GM19240 (cell line): ENCODE measurements around the gene MEGF10.
"Not testable (repeated sequence)": the region's sequence is repeated elsewhere in the genome, so short reads cannot be mapped to it uniquely, and the experiment has no call there.

Experiments used
- DNase-seq: peaks from one replicate; pipeline ENCODE4 v3.0.0; 2011; ENCODE audit warnings: low spot score; ENCODE audit not compliant: insufficient read length

The MEGF10 gene

GRCh38 chr5:127297348-127298035, 6.9 kb downstream of the MEGF10 start:
- no peak for DNase-seq

- DNase-seq, result no peak
Measured at GRCh38 chr5:127298036-127298429, 7.4 kb downstream of the MEGF10 start.

- no peak for DNase-seq
Measured at GRCh38 chr5:127298656-127299055, 8.1 kb downstream of the MEGF10 start.

GRCh38 chr5:127299678-127300077, 9.1 kb downstream of the MEGF10 start:
- DNase-seq, result no peak

GRCh38 chr5:127302509-127302908, 11.9 kb downstream of the MEGF10 start:
- DNase-seq, result no peak

GRCh38 chr5:127303404-127303803, 12.8 kb downstream of the MEGF10 start:
- DNase-seq, result no peak

- DNase-seq, result no peak
Measured at GRCh38 chr5:127305493-127305892, 14.9 kb downstream of the MEGF10 start.

GRCh38 chr5:127306036-127306435, 15.4 kb downstream of the MEGF10 start:
- DNase-seq, result no peak

GRCh38 chr5:127306647-127307046, 16.1 kb downstream of the MEGF10 start:
- no peak for DNase-seq

GRCh38 chr5:127307868-127308267, 17.3 kb downstream of the MEGF10 start:
- no peak for DNase-seq

- not testable (repeated sequence) for DNase-seq
Measured at GRCh38 chr5:127308325-127308724, 17.7 kb downstream of the MEGF10 start.

- no peak for DNase-seq
Measured at GRCh38 chr5:127308945-127309344, 18.3 kb downstream of the MEGF10 start.

GRCh38 chr5:127311349-127311748, 20.8 kb downstream of the MEGF10 start:
- DNase-seq, result no peak

- no peak for DNase-seq
Measured at GRCh38 chr5:127311781-127312525, 21.4 kb downstream of the MEGF10 start.

- no peak for DNase-seq
Measured at GRCh38 chr5:127313379-127313778, 22.8 kb downstream of the MEGF10 start.

- DNase-seq, result peak; percentile 45
Measured at GRCh38 chr5:127313847-127314473, 23.4 kb downstream of the MEGF10 start.

- no peak for DNase-seq
Measured at GRCh38 chr5:127316011-127316410, 25.4 kb downstream of the MEGF10 start.

- DNase-seq, result not testable (repeated sequence)
Measured at GRCh38 chr5:127317385-127317784, 26.8 kb downstream of the MEGF10 start.

- no peak for DNase-seq
Measured at GRCh38 chr5:127320032-127320965, 29.7 kb downstream of the MEGF10 start.

- no peak for DNase-seq
Measured at GRCh38 chr5:127321465-127321864, 30.9 kb downstream of the MEGF10 start.

GRCh38 chr5:127322403-127322802, 31.8 kb downstream of the MEGF10 start:
- no peak for DNase-seq
